AG04449 (cell line): ENCODE results near the gene JAZF1.

Experiments used
- CTCF ChIA-PET: fragments of 350-600 bp; formaldehyde crosslinking; extraction: SDS; loops from one replicate; lab custom pipeline; 2021; ENCODE audit warnings: antibody characterized with exemption; lab: Yijun Ruan, JAX
- POLR2A ChIA-PET: fragments of 400-600, 350-600 bp; formaldehyde crosslinking; extraction: SDS; loops from one replicate; lab custom pipeline; 2020; ENCODE audit warnings: antibody characterized with exemption, inconsistent platforms; lab: Yijun Ruan, JAX
- DNase-seq: peaks from one replicate; pipeline ENCODE4 v3.0.0-alpha.2; 2010; ENCODE audit warnings: low read depth, low spot score
- H3K4me3 ChIP-seq: 2 replicates; pipeline ENCODE4 v1.5.1; 2011; ENCODE audit warnings: low read depth, mild to moderate bottlenecking, control low read depth, low read length
- CTCF ChIP-seq: IDR thresholded peaks from one replicate; pipeline ENCODE4 v1.5.1; 2011; ENCODE audit warnings: mild to moderate bottlenecking, moderate library complexity, low read length, control low read depth, inconsistent platforms; ENCODE audit not compliant: insufficient read depth; ENCODE audit errors: missing control alignments

JAZF1 gene

DNA sequence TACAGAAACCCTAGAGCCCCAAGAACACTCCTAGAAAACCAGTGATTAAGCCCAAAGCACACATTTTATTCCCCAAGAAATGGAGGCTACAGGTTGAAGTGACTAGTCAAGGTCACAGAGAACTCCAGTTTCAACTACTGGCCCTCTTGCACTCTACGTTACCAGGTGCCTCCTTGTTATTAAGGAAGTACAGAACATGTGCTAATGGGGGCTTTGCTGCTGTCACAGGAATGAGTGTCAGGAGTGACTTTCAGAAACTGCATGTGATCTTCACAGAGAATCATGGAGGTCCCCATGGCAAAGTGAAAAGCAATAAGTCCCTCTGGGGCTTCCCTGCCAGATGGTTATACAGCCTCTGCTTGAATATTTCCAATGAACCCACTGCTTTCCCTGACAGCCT lies 19.3 kb downstream of the JAZF1 start:
- no peak for TF ChIP-seq CTCF
- ChIA-PET CTCF (interaction anchor here (1.0 to 2.0 kb wide), 3 partner anchors 13 to 68 kb away, joined by 4 to 5 read pairs (median 4); no protein-coding TSS in a partner anchor), POLR2A (no interaction called here)

DNA sequence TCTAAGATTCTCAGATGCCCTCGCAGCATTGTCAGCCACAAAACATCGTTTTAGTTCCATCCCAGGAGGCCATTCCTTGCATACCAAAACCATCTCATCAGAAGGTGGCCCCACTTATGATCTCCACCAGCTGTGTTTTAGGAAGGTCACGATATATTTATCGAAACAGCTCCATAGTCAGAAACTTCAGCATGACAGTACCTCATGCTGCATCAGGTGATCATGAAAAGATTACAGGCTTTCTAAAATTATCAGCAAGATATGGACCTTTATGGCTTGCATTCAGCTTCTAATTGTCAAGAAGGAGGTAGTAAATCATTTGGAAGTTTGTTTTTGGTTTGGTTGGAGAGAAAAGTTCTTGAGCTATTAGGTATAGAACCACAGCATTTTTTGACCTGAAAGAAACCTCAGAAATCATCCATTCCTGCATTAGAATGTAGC lies 20.0 kb downstream of the JAZF1 start:
- POLR2A ChIA-PET = interaction anchor here (1.0 kb wide), 1 partner anchor 19 kb away, joined by 5 read pairs; no protein-coding TSS in a partner anchor
- no peak overlapping the region for H3K4me3 ChIP-seq
- no peak for DNase-seq
- no peak for TF ChIP-seq CTCF
- CTCF ChIA-PET = interaction anchor here (1.0 to 2.0 kb wide), 3 partner anchors 14 to 67 kb away, joined by 4 to 5 read pairs (median 4); no protein-coding TSS in a partner anchor

More for the DNA sequence above, 19.3 kb downstream of the JAZF1 start:
- H3K4me3 ChIP-seq = no peak overlapping the region
- no peak for DNase-seq

DNA sequence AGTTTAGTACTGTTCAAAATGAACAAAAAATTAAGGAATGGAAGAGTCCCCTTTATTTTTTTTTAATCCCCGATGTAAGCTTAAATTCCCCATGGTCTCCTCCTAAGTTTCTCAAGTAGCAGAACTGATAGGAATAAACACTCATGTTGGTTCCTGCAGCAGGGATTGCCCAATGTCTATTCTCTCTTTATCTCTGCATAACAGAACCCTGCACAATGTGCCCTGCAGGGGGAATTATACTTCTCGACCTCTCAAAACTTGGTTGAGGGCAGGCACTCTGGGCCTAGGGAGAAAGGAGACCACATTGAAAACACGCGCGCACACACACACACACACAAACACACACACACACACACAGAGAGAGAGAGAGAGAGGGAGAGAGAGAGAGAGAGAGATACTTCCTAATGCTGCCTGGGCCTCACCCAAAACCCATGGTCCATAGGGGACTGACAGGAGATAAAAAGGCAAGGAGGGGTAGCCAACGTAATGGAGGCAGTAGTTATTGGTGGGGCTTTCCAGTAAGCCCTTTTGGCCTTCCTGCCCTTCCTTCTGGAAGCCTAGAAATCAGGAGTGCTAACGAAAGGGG lies 22.7 kb downstream of the JAZF1 start:
- H3K4me3 ChIP-seq = no peak overlapping the region
- TF ChIP-seq CTCF = no peak
- ChIA-PET CTCF (interaction anchor here (0.6 to 1.4 kb wide), 2 partner anchors 10 to 140 kb away, joined by 3 to 5 read pairs; no protein-coding TSS in a partner anchor), POLR2A (interaction anchor here (0.9 kb wide), 1 partner anchor 8 kb away, joined by 5 read pairs; no protein-coding TSS in a partner anchor)
- DNase-seq = no peak

DNA sequence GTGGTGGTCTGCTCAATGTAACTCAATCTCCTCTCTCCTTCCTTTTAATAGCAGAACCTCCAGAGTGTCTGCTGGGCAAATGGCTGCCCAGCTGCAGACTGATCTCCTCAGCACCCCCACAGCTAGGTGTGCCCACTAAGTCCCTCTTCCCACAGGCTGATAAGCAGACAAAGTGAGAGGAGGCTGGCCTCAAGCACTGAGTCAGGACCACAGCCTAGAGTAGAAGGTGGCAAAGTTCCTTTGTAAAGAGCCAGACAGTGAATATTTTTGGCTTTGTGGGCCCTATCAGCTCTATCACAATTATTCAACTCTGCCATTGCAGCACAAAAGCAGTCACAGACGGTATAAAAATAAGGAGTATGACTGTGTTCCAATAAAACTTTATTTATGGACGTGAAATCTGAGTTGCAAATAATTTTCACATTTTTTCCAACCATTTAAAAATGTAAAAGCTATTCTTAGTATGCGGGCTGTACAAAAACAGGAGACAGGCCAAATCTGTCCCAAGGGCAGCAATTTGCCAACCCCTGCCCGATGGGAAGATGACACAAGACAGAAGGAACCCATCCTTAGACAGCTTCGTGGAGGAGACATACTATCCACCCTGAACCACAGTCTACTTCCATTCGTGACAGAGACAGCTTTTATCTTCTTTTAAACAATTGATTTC lies 23.4 kb downstream of the JAZF1 start:
- H3K4me3 ChIP-seq = no peak overlapping the region
- POLR2A ChIA-PET = interaction anchor here (0.9 kb wide), 1 partner anchor 8 kb away, joined by 5 read pairs; no protein-coding TSS in a partner anchor
- CTCF ChIA-PET = interaction anchor here (1.4 kb wide), 1 partner anchor 140 kb away, joined by 5 read pairs; no protein-coding TSS in a partner anchor
- no peak for TF ChIP-seq CTCF
- no peak for DNase-seq

DNA sequence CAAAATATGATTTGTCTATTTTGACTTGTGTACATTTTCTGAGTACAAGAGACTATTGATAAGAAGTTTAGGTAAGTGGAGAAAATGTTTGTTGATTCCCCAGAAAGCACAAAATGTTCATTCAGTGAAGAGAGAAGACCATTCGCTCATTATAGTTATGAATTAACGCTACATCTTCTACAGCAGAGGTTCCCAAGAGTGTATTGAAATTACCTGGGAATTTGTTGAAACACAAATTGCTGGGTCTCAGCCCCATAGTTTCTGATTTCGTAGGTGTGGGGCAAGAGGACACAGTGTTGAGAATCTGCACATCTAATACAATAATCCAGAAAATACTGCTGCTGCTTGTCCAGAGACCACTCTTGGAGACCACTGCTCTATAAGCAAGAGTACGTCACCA lies 24.2 kb downstream of the JAZF1 start:
- TF ChIP-seq CTCF = no peak
- DNase-seq = no peak
- POLR2A ChIA-PET = no interaction called here
- H3K4me3 ChIP-seq = no peak overlapping the region
- CTCF ChIA-PET = interaction anchor here (1.4 kb wide), 2 partner anchors 9 to 141 kb away, joined by 3 to 5 read pairs; no protein-coding TSS in a partner anchor

GRCh38 chr7:28155964-28156363 lies 24.6 kb downstream of the JAZF1 start:
- no peak for TF ChIP-seq CTCF
- POLR2A ChIA-PET = no interaction called here
- no peak overlapping the region for H3K4me3 ChIP-seq
- no peak for DNase-seq
- CTCF ChIA-PET = interaction anchor here (1.4 kb wide), 1 partner anchor 10 kb away, joined by 3 read pairs; no protein-coding TSS in a partner anchor
